GM18951 (cell line): ENCODE measurements around the gene UPK1A.
"Not testable (repeated sequence)": the region's sequence is repeated elsewhere in the genome, so short reads cannot be mapped to it uniquely, and the experiment has no call there.

Experiments used
- POLR2A ChIP-seq: IDR thresholded peaks from 4 replicates; pipeline ENCODE4 v1.6.1; 2011; ENCODE audit warnings: mild to moderate bottlenecking; ENCODE audit not compliant: insufficient read length, insufficient read depth; ENCODE audit errors: extremely low read depth
- in situ Hi-C: fragments of 300-500 bp; cut with MboI; formaldehyde crosslinking; loops from one replicate; pipeline ENCODE4 v1.12.0; 2022; ENCODE audit warnings: low sequenced_read_pairs, mixed read lengths, inconsistent platforms; ENCODE audit not compliant: unreplicated experiment

The UPK1A gene

GRCh38 chr19:35722461-35722860 is 56.1 kb downstream of the UPK1A start:
- TF ChIP-seq POLR2A = no peak
- in situ Hi-C loops = no loop called here

- no peak for TF ChIP-seq POLR2A
- in situ Hi-C loops = no loop called here
Observed at GRCh38 chr19:35722897-35723296, 56.6 kb downstream of the UPK1A start.

- in situ Hi-C loops = no loop called here
- TF ChIP-seq POLR2A = no peak
Observed at GRCh38 chr19:35723671-35724070, 57.4 kb downstream of the UPK1A start.

GRCh38 chr19:35724132-35724531 is 57.8 kb downstream of the UPK1A start:
- in situ Hi-C loops = not testable (repeated sequence)

- no peak for TF ChIP-seq POLR2A
- in situ Hi-C loops = no loop called here
Observed at GRCh38 chr19:35724560-35724959, 58.2 kb downstream of the UPK1A start.

- TF ChIP-seq POLR2A = no peak
- in situ Hi-C loops = no loop called here
Observed at GRCh38 chr19:35725216-35725861, 59.0 kb downstream of the UPK1A start.

- in situ Hi-C loops = no loop called here
- no peak for TF ChIP-seq POLR2A
Observed at GRCh38 chr19:35727053-35727955, 61.0 kb downstream of the UPK1A start.
